ENCODE measurements around the gene GNMT.

DNA sequence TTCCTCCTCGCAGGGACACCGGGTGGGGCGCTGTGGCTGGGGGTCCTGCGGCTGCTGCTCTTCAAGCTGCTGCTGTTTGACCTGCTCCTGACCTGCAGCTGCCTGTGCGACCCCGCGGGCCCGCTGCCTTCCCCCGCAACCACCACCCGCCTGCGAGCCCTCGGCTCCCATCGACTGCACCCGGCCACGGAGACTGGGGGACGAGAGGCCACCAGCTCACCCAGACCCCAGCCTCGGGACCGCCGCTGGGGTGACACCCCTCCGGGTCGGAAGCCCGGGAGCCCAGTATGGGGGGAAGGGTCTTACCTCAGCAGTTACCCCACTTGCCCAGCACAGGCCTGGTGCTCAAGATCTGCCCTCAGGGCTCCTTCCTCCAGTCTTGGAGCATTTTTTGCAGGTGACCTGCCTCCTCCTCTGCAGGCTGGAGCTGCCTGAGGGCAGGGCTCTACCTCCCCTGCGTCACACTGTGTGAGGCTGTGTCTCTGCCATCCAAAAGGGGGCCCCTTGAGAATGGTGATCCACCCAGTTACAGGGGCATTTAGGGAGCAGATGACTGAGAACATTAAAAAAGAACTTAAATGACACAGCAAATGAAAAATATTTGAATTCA is 35.2 kb upstream of the GNMT start:
- TF ChIP-seq POLR2A (IDR thresholded peaks at IDR 0.05), result no peak
- TF ChIP-seq, protein P1, sequence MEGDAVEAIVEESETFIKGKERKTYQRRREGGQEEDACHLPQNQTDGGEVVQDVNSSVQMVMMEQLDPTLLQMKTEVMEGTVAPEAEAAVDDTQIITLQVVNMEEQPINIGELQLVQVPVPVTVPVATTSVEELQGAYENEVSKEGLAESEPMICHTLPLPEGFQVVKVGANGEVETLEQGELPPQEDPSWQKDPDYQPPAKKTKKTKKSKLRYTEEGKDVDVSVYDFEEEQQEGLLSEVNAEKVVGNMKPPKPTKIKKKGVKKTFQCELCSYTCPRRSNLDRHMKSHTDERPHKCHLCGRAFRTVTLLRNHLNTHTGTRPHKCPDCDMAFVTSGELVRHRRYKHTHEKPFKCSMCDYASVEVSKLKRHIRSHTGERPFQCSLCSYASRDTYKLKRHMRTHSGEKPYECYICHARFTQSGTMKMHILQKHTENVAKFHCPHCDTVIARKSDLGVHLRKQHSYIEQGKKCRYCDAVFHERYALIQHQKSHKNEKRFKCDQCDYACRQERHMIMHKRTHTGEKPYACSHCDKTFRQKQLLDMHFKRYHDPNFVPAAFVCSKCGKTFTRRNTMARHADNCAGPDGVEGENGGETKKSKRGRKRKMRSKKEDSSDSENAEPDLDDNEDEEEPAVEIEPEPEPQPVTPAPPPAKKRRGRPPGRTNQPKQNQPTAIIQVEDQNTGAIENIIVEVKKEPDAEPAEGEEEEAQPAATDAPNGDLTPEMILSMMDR (IDR thresholded peaks at IDR 0.05), result no peak

All from lower leg skin (tissue), 3 donors.